SU-DHL-6 (cell line): ENCODE measurements around the gene RNF180.

Experiments
- EZH2phosphoT487 ChIP-seq: fragments of 200-600 bp; sonication (generic), shearing (Covaris generic); conservative IDR thresholded peaks from 2 replicates; pipeline ENCODE4 v1.6.1; 2018; ENCODE audit warnings: mild to moderate bottlenecking, antibody characterized with exemption, low read length, moderate library complexity, mixed read lengths
- TF ChIP-seq, protein P1 (sequence below): fragments of 200-600 bp; sonication (generic); IDR thresholded peaks from one replicate; pipeline ENCODE4 v1.5.1; 2017; ENCODE audit warnings: antibody characterized with exemption, mild to moderate bottlenecking, low read length, moderate library complexity; ENCODE audit not compliant: insufficient read depth, poor library complexity, severe bottlenecking

DNA sequence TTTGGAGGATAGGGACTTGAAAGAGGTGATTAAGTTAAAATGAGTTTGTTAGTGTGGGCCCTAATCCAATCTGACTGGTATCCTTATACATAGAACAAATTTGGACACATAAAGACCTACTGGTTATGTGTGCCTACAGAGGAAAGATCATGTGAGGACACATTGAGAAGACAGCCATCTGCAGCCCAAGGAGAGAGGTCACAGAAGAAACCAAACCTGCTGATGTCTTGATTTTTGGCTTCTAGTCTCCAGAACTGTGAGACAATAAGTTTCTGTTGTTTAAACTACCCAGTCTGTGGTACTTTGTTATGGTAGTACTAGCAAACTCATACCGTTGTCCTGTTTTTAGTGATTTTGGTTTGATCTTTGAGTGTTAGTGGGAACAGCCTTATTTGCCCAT is 18.3 kb downstream of the RNF180 start:
- TF ChIP-seq, protein P1, sequence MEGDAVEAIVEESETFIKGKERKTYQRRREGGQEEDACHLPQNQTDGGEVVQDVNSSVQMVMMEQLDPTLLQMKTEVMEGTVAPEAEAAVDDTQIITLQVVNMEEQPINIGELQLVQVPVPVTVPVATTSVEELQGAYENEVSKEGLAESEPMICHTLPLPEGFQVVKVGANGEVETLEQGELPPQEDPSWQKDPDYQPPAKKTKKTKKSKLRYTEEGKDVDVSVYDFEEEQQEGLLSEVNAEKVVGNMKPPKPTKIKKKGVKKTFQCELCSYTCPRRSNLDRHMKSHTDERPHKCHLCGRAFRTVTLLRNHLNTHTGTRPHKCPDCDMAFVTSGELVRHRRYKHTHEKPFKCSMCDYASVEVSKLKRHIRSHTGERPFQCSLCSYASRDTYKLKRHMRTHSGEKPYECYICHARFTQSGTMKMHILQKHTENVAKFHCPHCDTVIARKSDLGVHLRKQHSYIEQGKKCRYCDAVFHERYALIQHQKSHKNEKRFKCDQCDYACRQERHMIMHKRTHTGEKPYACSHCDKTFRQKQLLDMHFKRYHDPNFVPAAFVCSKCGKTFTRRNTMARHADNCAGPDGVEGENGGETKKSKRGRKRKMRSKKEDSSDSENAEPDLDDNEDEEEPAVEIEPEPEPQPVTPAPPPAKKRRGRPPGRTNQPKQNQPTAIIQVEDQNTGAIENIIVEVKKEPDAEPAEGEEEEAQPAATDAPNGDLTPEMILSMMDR, result no peak
- TF ChIP-seq EZH2phosphoT487, result no peak
